GM18870 (cell line): ENCODE data around the gene SDR42E1.
"Not testable (repeated sequence)": the region's sequence is repeated elsewhere in the genome, so short reads cannot be mapped to it uniquely, and the experiment has no call there.

ENCODE experiments used
- ATAC-seq: cut with Tn5 transposase; IDR thresholded peaks from one replicate; pipeline ENCODE4 v1.9.1; 2021; ENCODE audit warnings: moderate library complexity; ENCODE audit not compliant: unreplicated experiment

SDR42E1 gene

GRCh38 chr16:82037666-82038065 is 26.4 kb upstream of the SDR42E1 start:
- no peak for ATAC-seq

GRCh38 chr16:82037251-82037650 is 26.0 kb upstream of the SDR42E1 start:
- no peak for ATAC-seq

- no peak for ATAC-seq
These were observed 23.8 kb upstream of the SDR42E1 start, which contains the start of gene HSD17B2 for GRCh38 chr16:82034981-82035612. Gene HSD17B2, plus strand, starts transcription at chr16:82035253. Its CDS starts 172 bp downstream, at chr16:82035425.

- ATAC-seq: no peak
These were observed 22.5 kb upstream of the SDR42E1 start for GRCh38 chr16:82033683-82034300.

GRCh38 chr16:82033006-82033405 is 21.7 kb upstream of the SDR42E1 start:
- no peak for ATAC-seq

GRCh38 chr16:82031116-82032084 is 20.1 kb upstream of the SDR42E1 start:
- no peak for ATAC-seq

GRCh38 chr16:82027629-82028064 is 16.4 kb upstream of the SDR42E1 start:
- no peak for ATAC-seq

GRCh38 chr16:82024883-82025282 is 13.6 kb upstream of the SDR42E1 start:
- no peak for ATAC-seq

- ATAC-seq: no peak
These were observed 13.0 kb upstream of the SDR42E1 start for GRCh38 chr16:82024316-82024715.

- no peak for ATAC-seq
These were observed 11.9 kb upstream of the SDR42E1 start for GRCh38 chr16:82023206-82023605.

- no peak for ATAC-seq
These were observed 8.8 kb upstream of the SDR42E1 start for GRCh38 chr16:82020051-82020450.

GRCh38 chr16:82019535-82019934 is 8.3 kb upstream of the SDR42E1 start:
- ATAC-seq: no peak

- no peak for ATAC-seq
These were observed 6.8 kb upstream of the SDR42E1 start for GRCh38 chr16:82017911-82018568.

- no peak for ATAC-seq
These were observed 5.7 kb upstream of the SDR42E1 start for GRCh38 chr16:82016964-82017363.

- no peak for ATAC-seq
These were observed 5.0 kb upstream of the SDR42E1 start for GRCh38 chr16:82016263-82016662.

GRCh38 chr16:82013139-82013538 is 1.9 kb upstream of the SDR42E1 start:
- no peak for ATAC-seq

- ATAC-seq: no peak
These were observed 621 bp downstream of the SDR42E1 start for GRCh38 chr16:82010649-82011048.

- not testable (repeated sequence) for ATAC-seq
These were observed 1.5 kb downstream of the SDR42E1 start for GRCh38 chr16:82009789-82010188.

- ATAC-seq: no peak
These were observed 2.2 kb downstream of the SDR42E1 start for GRCh38 chr16:82008957-82009592.

GRCh38 chr16:82007189-82007588 is 4.1 kb downstream of the SDR42E1 start:
- no peak for ATAC-seq
